CD1c-positive myeloid dendritic cell (primary cell): ENCODE data around the gene DYRK2.
A peak's percentile ranks its signal among the peaks of the same experiment; 100 is the strongest.

ENCODE experiments used
- DNase-seq: peaks from one replicate; pipeline ENCODE4 v3.0.0-alpha.2; 2016; ENCODE audit errors: extremely low spot score

The DYRK2 gene

GRCh38 chr12:67705394-67706370, 57.1 kb downstream of the DYRK2 start:
- DNase-seq, result no peak

GRCh38 chr12:67709367-67709954, 60.9 kb downstream of the DYRK2 start:
- DNase-seq, result no peak

GRCh38 chr12:67710582-67710981, 62.0 kb downstream of the DYRK2 start:
- peak; percentile 70 for DNase-seq

DNA sequence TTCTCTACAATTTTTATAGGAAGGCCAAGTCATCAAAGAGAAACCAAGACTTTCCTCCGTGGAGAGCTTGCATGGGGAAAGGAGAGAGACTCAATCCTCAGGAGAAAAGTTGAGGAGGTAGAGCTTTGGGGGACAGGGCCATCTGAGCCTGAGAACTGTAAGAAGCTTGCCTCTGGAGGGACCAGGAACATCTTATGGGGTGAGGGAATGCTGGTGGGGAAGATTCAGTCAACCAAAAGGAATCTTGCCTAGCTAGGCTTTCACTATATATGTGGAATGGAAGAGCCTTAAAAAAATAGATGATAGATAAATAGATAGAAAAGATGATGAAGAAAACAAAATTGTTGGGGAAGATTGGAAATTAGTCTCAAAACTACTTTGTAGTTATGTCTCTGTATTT, 63.5 kb downstream of the DYRK2 start:
- DNase-seq, result no peak

DNA sequence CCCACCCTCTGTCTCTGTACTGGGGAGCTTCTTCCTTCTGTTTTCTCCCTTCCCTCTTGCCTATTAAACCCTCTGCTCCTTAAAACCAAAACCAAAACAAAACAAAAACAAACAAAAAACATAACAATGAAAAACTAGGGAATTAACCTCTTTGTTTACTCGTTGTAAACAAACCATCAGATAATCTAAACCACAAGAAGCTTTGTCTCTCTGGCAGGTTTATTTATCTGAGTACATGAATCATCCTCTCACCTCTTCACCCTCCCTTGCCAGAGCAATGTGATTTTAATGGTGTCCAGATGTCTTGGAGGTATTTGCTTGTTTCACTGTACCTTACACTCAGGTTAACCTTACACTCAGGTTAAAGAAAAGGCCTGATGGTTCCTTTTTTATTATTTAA, 66.1 kb downstream of the DYRK2 start:
- DNase-seq, result no peak
